Activated T-cell treated with anti-CD3 and anti-CD28 coated beads for 1 hour (primary cell): ENCODE data around the gene WASF1.
A peak's percentile ranks its signal among the peaks of the same experiment; 100 is the strongest.

Experiments used
- DNase-seq: peaks from one replicate; pipeline ENCODE4 v3.0.0-alpha.2; 2020; ENCODE audit warnings: low read depth

The WASF1 gene

DNA sequence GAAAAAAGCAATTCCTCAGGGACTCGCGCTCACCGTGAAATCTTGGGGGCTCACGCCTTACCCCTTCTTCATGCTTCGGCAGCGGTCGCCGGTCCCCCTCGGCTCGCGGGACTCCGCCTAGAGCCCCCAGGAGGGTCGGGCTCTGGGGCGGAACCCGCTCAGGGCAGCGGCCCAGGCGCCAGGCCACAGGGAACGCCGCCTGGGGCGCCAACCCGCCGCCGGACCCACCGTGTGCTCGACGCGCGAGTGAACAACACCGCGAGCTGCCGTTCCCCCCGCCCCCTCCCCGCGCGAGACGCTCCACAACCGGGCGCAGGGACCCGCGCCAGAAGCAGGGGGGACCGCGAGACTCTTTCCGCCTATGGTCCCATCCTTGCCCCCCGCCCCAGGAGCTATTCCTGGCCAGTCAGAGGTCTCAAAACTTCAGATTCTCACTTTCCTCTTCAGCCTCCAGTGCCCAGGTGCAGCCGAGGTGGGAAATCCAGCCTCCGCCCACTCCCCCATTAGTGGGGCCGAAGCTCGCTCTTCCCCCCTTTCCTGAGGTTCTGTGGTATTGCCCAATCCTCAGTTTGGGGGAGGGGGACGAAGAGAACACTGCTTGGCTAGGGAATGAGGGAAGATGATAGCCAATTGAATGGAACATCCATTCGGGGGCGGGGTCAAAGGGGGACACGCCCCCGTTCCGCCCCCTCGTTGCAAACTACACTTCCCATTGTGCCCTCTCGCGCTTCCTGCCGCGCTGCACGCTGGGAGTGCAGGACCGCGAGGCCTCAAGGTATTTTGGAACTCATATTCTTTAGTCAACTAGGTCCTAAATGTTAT is at the start of gene WASF1:
Gene WASF1, minus strand, starts transcription at position 265 of the 822 bp plus-strand sequence. CDS start 52,069 bp downstream, outside the sequence.
- DNase-seq, result peak; percentile 85

DNA sequence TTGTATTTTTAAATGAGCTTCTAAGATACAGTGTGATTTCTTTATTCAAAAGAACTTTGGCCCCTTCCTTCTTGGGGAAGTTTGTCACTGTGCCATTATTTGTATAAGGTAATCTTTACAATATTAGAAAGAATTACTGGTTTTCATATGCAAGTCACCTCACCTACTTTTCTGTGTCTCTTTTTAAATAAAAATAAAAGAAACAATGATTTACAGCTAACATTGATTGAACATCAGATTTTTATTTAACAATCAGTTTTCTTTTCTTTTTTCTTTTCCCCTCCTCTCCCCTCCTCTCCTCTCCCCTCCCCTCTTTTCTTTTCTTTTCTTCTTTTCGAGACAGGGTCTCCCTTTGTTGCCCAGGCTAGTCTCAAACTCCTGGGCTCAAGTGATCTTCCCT is 46.8 kb upstream of the WASF1 start:
- no peak for DNase-seq

DNA sequence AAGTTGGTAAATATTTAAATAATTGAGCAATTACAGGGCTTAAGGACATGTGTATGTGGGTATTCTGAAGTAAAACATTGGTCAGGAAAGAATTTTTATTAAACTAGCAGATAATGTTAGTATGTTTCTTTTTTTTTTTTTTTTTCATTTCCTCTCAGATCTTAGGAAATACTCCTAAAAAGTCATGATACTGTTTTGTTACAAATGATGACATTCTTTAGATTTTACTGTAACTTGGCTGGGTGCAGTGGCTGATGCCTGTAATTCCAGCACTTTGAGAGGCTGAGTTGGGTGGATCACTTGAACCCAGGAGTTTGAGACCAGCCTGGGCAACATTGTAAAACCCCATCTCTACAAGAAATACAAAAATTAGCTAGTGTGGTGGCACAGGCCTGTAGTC is 42.3 kb upstream of the WASF1 start:
- no peak for DNase-seq

DNA sequence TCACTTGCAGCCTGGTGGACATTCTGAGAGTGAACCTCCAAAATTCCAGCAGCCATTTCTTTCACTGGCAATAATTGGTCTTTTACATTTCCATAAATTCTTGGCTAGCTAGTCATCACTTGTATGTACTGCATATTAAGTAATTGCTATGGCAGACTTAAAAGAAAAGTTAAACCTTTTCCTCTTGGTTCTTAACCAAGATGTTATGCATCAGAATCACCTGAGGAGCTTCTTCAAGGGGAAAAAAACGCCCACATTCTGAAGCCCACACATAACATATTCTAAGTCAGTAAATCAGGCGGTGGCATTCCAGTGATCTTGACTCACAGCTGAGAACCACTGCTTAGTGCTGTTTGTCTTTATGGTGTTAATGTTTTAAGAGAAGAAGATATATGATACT is 37.8 kb upstream of the WASF1 start:
- no peak for DNase-seq

DNA sequence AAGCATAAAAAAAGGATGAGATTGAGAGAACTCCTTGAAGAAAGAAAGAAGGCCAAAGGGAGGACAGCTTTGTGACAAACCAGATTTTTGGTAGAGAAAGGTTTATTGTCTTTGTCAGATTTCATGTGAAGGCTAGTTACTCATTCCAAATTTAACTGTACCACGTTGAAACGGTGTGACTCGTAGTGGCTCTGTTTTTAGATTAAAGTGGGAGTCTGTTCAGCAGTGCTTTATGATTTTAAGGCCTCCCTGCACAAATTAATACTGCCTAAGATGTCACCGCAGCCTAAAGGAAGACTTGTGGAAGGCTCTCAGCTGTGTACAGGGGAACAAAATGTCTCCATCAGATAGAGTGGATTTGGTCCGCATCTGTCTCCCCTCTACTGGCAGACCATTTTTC is 36.7 kb upstream of the WASF1 start:
- no peak for DNase-seq

DNA sequence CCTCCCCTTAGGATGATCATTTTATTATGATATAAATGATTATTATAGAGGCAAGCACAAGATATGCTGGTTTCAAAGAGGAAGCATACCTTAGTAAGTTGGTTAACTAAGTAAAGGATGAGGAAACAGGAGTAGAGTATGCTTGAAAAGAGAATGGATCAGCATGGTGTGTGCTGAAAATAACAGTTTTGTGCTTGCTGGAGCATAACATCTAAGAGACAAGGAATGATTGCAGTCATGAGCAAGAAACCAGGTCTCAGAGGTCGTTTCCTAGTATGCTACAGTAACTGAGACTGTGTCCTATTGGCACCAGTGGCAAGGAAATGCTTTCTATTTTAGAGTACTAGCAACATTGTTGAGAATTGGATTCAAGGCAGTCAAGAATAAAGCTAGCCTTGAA is 34.9 kb upstream of the WASF1 start:
- no peak for DNase-seq

DNA sequence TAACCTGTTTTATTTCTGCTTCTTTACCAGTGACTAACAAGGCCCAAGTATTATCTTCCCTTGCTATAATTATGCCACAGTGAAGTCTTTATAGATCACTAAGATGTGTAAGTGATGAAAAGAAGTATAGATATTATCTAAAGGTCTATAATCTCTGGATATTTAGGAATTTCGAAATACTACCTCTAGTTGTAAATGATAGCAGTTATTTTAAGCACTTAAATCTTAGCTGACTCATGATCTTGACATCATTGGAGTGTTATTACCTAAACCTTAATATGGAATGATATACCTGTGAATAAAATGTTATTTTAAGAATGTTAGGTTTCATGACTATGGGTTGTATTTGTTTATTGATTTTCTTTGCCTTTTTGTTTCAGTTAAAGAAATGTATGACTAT is 32.3 kb upstream of the WASF1 start:
- no peak for DNase-seq

DNA sequence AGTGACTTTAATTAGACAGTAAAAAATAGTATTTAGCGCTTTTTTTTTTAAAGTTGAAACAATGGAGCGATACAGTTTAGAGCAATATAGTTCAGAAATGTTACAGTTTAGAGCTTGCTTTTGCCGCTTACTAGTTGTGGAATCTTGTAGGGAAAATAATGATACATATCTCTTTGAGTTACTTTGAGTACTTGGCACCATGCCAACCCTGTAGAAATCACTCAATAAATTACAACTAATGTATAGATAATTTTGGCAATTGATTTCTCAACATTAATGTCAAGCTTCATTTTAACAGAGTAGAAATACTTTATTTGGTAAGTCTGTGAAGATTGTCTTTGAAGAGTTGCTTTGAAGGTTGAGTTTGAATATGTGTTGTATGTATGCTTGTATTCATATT is 28.2 kb upstream of the WASF1 start:
- no peak for DNase-seq

DNA sequence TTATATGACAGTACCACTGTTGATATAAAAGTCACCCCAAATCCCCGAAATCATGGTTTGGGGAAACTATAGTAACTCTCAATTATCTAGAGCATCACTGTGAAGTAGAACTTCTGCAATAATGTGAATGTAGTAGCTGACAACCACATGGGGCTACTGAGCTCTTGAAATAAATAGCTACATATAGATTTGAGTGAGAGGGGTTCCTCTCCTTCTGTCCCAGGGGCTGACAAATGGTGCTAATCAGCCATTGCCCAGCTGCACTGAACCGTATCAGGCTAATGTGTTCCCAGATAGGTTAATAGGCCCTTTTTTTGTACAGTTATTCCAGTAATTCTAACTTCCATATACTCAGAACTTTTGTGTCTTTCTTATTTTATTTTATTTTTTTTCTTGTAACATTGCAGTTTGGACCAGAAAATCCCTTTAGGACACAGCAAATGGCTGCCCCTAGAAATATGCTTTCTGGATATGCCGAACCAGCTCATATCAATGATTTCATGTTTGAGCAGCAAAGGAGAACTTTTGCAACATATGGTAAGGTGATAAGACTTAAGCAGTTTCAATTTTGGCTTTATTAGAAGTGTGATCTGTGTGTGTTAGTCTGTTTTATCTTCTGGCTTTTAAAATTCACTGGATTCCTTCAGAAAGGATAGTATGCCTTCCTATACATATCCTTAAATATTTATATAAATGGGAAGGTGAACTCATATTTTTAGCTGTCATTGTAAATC is 21.8 kb upstream of the WASF1 start:
- no peak for DNase-seq

DNA sequence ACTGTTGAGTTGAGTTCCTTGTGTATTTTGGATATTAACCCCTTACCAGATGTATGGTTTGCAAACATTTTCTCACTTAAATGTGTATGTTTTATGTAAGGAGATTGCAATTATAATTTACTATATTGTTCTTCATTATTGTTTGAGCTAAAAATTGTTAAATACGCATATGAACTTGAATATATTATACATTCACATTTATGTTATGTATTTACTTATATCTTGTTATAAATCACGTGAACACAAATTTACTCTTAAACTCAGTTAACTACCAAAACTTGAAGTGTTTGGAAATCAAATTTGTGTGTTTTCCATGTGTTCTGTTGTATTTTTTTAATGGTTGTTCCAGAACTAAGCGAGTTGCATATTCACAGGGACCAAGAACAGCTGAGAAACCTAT is 19.1 kb upstream of the WASF1 start:
- no peak for DNase-seq

DNA sequence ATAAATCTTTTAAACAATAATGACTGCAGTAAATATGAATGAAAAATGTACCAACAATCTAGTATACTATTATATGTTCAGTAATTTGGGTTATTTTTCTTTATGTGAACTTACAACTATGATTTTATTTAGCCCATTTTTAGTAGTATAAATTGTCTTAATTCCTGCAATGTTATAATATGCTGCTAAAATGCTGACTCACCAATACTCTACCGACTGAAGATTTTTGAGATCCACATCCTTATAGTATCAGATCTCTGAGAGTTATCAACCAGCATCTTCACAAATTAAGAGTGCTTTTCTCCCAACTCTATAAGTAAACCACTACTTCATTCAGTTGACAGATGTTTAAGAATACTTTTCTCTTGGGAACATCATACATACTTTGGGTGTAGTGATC is 17.4 kb upstream of the WASF1 start:
- no peak for DNase-seq

DNA sequence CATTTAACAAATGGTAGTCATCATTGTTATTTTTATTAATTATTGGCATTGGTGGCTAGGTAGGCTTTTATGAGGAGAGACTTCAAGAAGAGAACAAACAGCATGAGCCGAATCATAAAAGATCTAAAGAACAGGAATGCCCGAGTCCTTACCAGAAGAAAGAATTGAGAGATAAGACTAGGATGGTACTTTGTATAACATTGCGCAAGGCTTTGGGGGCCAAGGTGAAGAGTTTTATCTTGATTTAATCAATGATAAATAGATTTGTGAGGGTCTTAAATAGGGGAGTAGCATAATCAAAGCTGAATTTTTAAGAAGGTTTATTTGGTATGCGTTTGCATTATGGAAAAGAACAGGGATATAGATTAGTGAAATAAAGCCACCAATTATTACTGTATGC is 16.2 kb upstream of the WASF1 start:
- DNase-seq, result no peak

DNA sequence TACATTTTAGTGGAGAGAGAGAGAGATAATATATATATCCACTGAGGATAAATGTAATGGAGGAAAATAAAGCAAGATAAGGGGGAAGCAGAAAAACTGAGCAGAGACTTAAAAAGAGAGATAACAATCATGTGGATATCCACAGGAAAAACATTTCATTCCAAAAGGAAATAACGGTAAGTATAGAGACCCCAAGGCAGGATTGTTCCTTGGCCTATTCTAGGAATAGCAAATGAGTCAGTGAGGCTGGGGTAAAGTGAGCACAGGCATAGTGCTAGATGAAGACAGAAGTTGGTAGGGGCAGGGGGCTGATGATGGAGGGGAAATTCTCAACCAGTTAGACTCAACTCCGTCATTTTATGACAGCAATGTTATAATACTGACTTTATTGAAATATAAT is 12.0 kb upstream of the WASF1 start:
- no peak for DNase-seq

DNA sequence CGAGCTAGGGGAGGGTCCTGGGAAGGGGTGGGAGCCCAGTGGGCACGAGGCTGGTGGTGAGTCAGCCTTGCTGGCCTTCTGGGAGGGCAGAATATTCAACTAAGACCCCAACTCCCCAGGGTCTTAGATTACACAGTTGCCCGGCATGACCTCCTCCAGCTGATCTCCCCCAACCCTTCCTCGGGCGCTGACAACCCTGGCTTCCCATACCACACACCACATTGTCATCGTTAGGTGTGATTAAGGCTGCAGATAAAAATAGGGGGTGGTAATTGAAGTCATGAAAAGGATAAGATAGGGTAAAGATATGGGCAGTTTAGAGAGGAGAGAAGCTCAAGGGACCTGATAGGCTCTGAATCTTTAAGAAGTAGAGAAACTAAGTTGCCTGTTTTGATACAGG is 11.3 kb upstream of the WASF1 start:
- DNase-seq, result no peak

DNA sequence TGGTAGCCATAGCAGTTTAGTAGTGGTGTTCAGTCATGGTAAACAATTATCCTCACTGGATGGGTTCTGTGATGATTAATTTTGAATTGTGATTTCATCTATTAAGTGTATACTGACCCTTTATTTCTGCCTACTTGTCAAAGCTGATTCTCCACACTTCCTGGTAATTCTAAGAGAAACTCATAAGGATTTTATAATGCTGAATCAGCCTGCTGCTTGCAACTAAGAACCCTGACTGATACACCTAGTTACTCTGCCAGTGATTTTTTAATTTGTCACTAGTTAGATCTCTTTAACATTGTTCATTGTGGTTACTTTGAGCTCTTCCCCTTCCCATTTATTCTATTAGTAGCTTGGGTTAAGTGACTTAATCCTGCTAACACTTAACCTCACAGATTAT is 9.3 kb upstream of the WASF1 start:
- DNase-seq, result no peak

DNA sequence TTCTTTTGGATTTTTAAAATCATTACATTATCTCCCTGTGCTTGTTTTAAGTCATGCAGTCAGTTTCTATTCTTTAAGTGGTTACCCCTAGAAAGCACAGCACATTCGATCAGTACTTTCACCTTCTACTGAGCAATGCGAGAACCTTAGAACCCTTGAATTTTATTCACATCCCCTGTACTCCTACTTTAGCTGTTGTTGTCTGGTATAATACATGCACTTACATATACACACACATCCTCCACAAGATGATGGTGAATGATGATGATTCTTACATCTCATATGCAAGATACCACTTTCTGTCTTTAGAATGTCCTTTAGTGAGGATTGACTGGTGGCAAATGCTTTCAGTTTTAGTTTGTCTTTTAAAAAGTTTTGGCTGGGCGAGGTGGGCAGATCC is 6.4 kb upstream of the WASF1 start:
- no peak for DNase-seq

DNA sequence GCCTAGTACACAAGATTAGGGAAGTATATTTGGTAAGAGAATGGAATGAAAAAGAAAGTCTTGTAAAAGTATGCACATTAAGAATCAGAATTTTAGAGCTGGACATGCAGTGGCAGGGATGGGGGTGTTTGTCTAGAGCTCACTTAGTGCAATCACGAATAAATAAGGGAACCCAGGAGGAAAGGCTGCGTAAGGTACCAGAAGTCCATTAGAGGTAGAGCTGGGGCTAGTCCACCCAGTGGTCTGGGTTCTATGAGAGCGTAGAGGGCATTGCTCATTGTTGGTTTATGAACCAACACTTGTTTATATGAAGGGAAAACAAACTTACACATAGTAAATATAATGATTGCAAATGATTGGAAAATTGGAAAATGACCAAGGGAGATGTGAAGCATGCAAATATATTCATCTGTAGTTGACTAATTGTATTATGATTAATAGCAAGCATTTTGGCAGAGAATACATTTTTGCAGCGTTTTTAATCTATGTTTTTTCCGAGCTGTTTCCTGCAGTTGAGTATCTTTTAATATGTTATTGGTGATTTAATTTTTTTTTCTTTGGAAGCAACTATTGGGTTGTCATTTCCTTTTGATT is 3.9 kb upstream of the WASF1 start:
- no peak for DNase-seq

DNA sequence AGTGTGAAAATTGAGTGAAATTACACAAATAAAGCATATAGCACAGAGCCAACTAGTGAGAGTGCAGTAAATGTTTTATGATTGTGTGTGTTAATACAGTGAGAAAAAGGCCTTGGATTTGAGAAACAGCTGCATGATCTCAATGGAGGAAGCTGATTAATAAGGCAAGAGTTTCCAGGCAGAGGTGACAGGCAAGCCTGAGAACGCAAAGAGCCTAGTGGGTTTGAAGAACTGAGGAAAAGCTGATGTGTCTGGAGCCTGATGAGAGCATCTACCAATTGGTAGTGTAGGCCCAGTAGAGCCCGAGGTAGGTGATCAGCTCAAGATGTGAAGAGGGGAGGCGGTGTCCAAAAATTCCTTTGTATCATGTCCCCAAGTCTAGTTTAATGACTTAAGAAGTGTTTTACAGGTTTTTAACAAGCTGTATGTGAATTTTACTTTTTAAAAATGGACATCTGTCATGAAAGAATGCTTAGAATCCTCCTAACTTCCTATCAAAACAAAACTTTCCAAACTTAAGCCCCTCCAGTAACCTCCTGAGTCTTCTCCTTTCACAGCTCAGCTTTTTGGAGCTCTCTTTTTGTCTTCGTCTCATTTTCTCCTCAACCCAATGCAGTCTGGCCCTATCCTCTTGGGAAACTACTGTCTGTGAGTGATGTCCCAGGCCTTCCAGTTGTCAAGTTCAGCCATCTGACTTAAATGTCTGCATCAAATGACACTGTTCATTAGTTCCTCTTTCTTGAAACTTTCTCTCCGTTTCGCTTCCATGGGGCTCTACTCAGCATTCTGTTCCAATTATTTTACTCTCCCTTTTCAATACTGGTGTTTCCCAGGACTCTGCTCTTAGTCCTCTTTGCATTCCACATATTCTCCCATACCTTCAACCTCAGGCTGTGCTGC is 1.9 kb upstream of the WASF1 start:
- no peak for DNase-seq

DNA sequence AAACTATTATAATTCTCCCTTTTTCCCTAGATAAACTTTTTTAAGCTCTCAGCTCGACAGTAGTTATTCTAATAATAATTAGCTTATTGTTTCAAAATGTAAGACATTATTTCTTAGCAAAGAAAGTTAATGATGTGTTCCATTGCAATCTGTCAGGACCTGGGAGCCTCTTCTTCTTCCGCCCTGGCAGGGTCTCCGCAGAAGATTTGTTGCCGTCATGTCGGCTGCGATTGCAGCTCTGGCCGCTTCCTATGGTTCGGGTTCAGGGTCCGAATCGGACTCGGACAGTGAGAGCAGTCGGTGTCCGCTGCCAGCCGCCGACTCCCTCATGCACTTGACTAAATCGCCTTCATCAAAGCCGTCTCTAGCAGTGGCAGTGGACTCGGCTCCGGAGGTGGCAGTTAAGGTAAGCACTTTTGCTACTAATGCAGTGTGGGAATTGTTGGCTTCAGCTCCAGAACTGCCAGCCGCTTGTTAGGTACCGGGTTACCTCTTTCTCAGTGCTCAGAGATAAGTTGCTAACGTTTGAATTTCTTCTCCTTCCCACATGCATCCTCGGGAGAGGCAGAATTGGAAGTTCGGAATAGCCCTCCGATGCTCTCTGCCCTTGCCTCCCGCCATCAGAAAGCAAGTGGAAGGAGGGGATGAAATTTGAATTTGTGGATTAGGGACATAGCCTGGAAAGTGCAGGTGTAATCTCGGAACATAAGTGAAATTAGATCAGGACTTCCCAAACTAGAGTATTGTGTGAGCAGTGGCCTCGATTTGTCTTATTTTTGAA is 948 bp upstream of the WASF1 start, which contains the start of gene CDC40:
Gene CDC40, plus strand, starts transcription at position 200 of the 781 bp plus-strand sequence. Its CDS starts 18 bp downstream, at position 218.
- peak; percentile 45 for DNase-seq

DNA sequence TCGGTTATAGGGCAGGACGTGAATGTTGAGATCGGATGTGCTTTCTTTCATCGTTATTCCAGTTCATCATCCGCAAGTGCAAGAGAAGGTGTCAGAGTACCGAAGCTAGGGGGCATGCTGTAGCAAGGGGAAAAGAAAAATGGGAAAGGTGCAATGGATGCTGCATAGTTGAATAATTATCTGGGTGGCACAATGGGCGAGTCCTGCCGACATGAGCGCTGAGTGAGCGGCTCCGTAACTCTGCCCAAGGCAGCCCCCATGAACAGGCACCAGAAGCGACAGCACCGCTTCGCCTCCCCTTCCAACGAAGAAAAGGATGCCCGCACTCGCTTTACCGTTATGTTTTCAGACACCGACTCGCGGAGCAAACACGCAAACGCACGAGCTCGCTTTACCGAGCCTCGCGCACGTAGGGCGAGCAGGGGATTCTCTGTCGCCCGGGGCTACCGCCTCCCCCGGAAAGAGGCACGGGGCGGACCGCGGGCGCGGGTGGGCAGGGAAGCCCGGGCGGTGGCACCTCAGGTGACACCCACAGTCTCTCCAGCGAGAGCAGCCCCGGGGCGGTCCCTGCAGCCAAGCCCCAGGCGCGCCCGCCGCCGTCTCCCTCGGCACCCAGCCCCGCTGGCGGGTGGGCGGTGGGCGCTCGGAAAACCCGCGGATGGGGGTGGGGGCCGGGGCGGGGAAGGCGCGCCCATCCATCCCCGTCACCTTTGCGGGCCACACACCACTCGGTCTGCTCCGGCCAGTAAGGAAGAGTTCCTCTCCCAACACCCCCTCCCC is 654 bp downstream of the WASF1 start:
- DNase-seq, result peak; percentile 42
